Measurements from ENCODE around the gene EDNRB.
A peak's percentile ranks its signal among the peaks of the same experiment; 100 is the strongest.

Gene EDNRB

DNA sequence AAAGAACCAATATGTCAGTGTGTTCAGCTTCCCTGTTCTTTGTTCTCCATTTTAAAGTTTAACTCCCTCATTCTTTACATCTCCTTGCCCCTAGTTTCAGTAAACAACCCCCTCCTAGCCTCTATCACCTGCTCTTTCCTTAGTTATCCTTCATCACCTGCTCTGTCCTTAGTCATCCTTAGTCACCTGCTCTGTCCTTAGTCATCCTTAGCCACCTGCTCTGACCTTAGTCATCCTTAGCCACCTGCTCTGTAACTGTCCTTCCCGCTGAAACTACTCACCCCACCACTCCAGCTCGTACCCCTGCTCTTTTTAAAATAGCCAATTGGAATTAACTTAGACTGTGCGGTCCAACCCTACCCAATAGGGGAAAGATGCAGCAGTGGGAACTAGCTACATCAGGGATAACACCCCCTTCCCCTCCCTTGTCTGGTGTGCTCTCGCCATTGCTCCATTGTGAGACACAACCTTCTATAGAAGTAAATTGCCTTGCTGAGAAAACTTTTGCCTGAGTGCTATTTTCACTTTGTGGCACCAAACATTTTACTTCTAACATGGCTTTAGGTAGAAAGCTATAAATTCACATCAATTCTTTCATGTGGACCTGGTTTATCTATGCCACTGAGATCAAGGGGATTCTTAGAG, 16.2 kb downstream of the EDNRB start:
- no peak for DNase-seq (ENCODE audit: low read depth)
- H3K4me3 ChIP-seq (ENCODE audit: low read depth, low read length): no peak overlapping the region
- TF ChIP-seq, protein P1, sequence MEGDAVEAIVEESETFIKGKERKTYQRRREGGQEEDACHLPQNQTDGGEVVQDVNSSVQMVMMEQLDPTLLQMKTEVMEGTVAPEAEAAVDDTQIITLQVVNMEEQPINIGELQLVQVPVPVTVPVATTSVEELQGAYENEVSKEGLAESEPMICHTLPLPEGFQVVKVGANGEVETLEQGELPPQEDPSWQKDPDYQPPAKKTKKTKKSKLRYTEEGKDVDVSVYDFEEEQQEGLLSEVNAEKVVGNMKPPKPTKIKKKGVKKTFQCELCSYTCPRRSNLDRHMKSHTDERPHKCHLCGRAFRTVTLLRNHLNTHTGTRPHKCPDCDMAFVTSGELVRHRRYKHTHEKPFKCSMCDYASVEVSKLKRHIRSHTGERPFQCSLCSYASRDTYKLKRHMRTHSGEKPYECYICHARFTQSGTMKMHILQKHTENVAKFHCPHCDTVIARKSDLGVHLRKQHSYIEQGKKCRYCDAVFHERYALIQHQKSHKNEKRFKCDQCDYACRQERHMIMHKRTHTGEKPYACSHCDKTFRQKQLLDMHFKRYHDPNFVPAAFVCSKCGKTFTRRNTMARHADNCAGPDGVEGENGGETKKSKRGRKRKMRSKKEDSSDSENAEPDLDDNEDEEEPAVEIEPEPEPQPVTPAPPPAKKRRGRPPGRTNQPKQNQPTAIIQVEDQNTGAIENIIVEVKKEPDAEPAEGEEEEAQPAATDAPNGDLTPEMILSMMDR (IDR thresholded peaks at IDR 0.05; ENCODE audit: insufficient read depth, low read depth, low read length, missing control alignments): no peak

DNA sequence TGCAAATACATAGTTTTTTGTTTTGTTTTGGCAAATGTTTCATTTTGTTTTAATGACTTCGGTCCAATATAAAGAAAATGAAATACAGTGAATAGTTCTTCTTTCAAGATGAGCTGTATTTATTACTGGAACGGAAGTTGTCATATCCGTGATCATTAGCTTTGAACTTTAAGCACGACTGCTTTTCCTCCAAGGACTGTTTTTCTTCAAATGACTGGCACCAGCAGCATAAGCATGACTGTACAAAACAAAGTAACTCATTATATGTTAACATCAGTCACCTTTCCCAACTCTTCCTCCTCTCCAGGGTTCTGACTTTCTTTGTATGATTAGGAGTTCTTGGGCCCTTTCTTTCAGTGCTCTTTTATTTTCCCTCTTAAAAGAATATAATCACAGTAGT, 20.5 kb downstream of the EDNRB start:
- H3K4me3 ChIP-seq (ENCODE audit: low read depth, low read length): peak overlapping the region; percentile 14

DNA sequence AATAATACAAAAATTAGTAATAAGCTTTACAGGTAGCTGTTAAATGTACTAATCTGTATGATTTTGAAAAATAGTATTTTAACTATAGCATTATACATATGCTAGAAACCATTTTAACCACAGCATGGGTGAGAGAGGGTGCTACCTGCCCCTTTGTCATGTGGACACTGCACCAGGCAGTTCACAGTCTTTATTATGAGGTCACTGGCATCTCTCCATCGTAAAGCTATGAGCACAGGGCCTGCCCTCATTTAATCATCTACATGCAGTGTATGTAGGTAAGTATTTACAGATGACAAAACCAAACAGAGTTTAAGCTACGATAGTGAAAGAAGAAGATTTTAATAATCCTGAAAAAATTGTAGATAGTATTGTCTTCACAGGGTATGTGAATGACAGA, 21.7 kb downstream of the EDNRB start:
- no peak for DNase-seq (ENCODE audit: low read depth)
- TF ChIP-seq, protein P1 (IDR thresholded peaks at IDR 0.05; ENCODE audit: insufficient read depth, low read depth, low read length, missing control alignments): no peak
- no peak overlapping the region for H3K4me3 ChIP-seq (ENCODE audit: low read depth, low read length)

More for the DNA sequence above, 20.5 kb downstream of the EDNRB start:
- TF ChIP-seq, protein P1 (IDR thresholded peaks at IDR 0.05; ENCODE audit: insufficient read depth, low read depth, low read length, missing control alignments): no peak
- DNase-seq (ENCODE audit: low read depth): peak; percentile 84

DNA sequence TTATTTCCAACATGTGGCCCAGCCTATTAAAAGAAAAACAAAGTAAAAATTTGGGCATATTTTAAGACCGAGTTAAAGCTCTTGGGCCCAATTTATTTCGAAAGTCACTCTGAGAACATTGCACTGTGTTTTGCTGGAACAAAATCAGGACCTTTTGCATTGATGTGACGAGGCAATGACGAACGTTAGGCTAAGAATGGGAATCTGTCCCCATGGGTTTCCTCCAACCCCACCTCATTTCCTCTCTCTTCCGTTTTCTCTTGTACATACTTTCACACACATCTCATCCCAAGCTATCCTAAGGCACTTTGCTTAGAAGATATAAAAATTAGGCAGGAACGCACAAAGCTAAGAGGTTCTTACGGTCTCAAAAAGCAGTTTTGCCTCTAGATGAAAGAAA, 22.1 kb downstream of the EDNRB start:
- no peak for DNase-seq (ENCODE audit: low read depth)
- TF ChIP-seq, protein P1 (IDR thresholded peaks at IDR 0.05; ENCODE audit: insufficient read depth, low read depth, low read length, missing control alignments): no peak
- no peak overlapping the region for H3K4me3 ChIP-seq (ENCODE audit: low read depth, low read length)

DNA sequence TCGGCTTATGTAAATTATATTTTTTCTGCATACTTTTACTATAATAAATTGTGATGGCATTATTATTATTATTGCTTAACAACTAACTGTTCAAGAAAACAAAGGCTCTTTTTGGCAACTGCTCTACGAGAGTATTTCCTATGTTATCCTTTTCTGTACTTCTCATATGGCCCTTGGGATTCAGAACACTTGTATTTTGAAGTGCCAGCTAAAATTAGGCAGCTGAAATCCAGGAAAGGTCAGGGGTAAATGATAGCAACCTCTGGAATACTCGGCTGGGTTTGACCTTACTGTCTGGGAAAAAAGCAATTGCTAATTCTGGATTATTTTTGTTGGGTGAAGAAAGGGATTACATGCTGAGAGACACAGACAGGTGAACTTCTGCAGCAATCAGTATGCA, 23.9 kb downstream of the EDNRB start:
- TF ChIP-seq, protein P1 (IDR thresholded peaks at IDR 0.05; ENCODE audit: insufficient read depth, low read depth, low read length, missing control alignments): no peak
- no peak overlapping the region for H3K4me3 ChIP-seq (ENCODE audit: low read depth, low read length)
- no peak for DNase-seq (ENCODE audit: low read depth)

DNA sequence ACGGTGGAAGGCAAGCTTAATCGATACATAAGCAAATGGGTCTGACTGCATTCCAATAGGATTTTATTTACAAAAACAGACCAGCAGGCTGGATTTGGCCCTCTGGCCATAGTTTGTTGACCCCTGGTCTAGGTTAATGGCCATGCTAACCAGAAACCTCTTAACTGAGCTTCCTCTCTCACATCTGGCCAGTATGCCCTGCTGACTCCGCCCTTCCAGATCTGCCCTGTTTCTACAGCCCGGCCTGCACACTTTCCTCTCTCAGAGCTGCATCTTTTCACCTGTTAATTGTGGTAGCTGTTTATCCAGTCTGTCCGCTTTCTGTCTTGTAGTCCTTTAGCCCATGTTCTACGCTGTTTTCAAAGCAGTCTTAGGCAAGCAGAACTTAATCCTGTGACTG, 25.6 kb downstream of the EDNRB start:
- no peak for DNase-seq (ENCODE audit: low read depth)
- no peak overlapping the region for H3K4me3 ChIP-seq (ENCODE audit: low read depth, low read length)
- TF ChIP-seq, protein P1 (IDR thresholded peaks at IDR 0.05; ENCODE audit: insufficient read depth, low read depth, low read length, missing control alignments): no peak

DNA sequence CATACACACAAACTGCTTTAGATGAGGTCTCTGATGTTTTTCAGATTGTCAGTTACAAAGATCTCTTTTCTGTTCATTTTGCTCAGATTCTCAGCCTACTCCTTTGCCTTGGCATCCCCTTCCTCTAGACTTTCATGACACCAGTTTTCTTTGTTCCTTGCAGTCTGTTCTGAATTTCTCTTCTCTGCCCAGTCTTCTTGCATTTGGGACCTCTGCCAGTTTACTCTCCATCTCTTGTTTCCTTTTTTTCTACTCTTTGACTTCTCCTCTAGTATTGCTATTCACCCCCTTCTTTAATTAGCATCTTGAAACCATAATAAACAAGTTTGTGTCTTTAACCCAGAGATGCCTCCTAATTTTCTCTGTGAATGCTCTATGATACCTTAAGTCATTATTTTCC, 26.1 kb downstream of the EDNRB start:
- no peak overlapping the region for H3K4me3 ChIP-seq (ENCODE audit: low read depth, low read length)
- DNase-seq (ENCODE audit: low read depth): no peak
- TF ChIP-seq, protein P1 (IDR thresholded peaks at IDR 0.05; ENCODE audit: insufficient read depth, low read depth, low read length, missing control alignments): no peak
